Mesodermal cell (in vitro differentiated cells): ENCODE results near the gene DDX27.

Experiments used
- H3K27ac ChIP-seq: 2 replicates; pipeline ENCODE4 v1.7.0; 2013; ENCODE audit warnings: mild to moderate bottlenecking, low read depth, low read length, moderate library complexity; ENCODE audit not compliant: severe bottlenecking
- H3K36me3 ChIP-seq: 2 replicates; pipeline ENCODE4 v1.7.1; 2013; ENCODE audit warnings: mild to moderate bottlenecking, low read length, moderate library complexity; ENCODE audit not compliant: control insufficient read depth, insufficient read depth
- H3K4me1 ChIP-seq: one replicate; pipeline ENCODE4 v1.7.1; 2013; ENCODE audit warnings: mild to moderate bottlenecking, low read length; ENCODE audit not compliant: insufficient read depth, control insufficient read depth, poor library complexity, severe bottlenecking
- H3K4me3 ChIP-seq: 2 replicates; pipeline ENCODE4 v1.7.0; 2013; ENCODE audit warnings: low read length, control low read depth, mild to moderate bottlenecking; ENCODE audit not compliant: insufficient read depth, poor library complexity, severe bottlenecking; ENCODE audit errors: extremely low read depth
- H3K9me3 ChIP-seq: 2 replicates; pipeline ENCODE4 v1.7.1; 2013; ENCODE audit warnings: mild to moderate bottlenecking, low read length, moderate library complexity; ENCODE audit not compliant: control insufficient read depth
- WGBS, 2 experiments: methylation state at CpG; one replicate each; pipeline ENCODE4 v1.1.5; 2013; ENCODE audit warnings: missing lambda C conversion rate in 2 of 2; ENCODE audit not compliant: insufficient coverage in 2 of 2; 5-methylcytosine and 5-hydroxymethylcytosine counted together

Gene DDX27

DNA sequence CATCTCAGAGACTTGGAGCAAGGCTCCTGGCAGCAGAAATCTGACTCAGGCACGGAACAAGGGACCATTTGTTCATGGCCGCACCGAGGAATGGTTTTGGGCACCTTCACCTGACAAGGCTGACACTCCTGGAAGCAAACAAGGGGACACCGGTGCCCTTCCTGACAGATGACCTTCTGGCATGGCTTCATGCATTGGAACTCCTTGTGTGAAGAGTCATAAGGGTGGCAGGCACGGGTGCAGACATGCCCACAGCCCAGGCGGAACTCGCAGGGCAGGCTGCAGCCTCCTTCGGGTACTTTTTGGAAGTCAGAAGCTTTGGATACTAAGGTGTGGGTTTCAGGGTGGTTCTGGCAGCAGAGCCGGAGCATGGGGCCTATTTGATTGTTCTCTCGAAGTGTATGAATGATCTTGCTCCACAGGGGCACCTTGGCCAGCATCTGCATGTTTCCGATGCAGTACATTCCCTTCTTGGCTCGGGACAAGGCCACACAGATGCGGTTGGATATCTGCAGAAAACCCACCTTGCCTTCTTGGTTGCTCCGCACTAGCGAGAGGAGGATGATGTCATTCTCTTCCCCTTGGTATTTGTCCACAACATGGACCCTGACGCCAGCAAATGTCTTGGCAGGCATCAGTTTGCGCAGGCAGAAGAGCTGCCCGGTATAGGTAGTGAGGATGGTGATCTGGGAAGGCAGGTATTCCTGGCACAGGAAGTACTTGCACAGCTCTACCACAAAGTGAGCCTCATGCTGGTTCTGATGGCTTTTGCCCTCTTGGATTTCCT is 29.9 kb downstream of the DDX27 start:
- Histone ChIP-seq H3K4me1 (no peaks in the 10 kb centered on the region), H3K4me3 (no peak overlapping the region), H3K9me3 (no peaks in the 10 kb centered on the region), H3K27ac (no peak overlapping the region), H3K36me3 (peaks cover 97% of the 10 kb centered on the region)
- WGBS, 2 experiments = 93 to 97% methylated on average over 16 to 17 of the region's 18 CpGs

DNA sequence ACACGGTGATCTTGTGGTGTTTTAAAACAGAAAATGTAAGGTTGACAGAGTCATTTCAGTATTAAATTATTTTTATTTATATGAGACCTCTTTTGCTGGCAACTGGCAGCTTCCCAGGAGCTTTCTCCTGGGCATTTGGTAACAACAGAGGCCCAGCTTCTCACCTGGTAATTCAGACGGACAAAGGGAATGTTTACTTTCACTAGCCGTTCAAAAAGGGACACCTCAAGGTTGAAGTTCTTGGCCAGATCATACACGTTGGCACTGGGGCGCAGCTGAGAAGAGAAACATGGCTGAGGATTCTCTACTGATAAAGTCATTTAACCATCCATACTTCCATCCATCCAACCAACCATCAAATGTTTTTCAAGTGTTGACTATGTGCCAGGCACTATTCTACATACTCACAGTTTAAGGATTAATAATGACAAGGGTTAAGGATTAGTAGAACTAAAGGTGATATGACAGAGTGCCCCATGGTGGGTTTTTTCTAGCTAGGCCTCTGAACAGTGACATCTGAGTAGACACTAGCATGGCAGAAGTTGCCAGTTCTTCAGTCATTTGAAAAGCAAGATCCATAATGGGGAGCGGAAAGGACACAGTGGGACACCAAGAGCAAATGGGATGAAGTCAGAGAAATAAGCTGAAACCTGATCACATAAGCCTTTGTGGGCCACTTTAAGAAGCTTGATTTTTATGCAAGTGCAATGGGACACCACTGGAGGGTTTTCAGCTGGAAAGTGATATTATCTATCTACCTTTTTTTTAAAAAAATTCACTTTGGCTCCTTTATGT is 33.5 kb downstream of the DDX27 start:
- 93 to 100% methylated on average over 4 to 5 of the region's 6 CpGs for WGBS, 2 experiments
- Histone ChIP-seq H3K4me1 (no peaks in the 10 kb centered on the region), H3K4me3 (no peak overlapping the region), H3K36me3 (peaks cover 98% of the 10 kb centered on the region), H3K27ac (no peak overlapping the region), H3K9me3 (no peaks in the 10 kb centered on the region)

DNA sequence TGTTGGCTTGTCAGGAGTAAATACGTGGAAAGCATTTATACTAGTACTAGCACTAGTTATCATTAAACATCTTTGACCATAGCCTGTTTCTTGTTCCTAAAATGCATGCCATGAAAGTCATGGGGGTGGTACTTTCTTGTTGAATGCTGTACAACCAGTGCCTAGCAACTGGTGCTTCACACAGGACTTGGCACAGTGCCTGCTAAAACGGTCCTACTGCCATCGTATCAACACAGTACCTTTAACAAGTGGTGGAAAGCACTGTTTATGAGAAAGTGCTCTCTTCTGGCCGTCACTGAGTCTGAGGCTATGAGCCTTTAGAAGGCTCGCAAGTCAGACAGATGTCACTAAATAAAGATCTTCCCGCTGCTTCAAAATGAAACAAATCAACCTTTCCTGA is 37.0 kb downstream of the DDX27 start:
- no peak overlapping the region for H3K27ac ChIP-seq
- no peaks in the 10 kb centered on the region for H3K4me1 ChIP-seq
- H3K4me3 ChIP-seq = no peak overlapping the region
- H3K36me3 ChIP-seq = peaks cover 89% of the 10 kb centered on the region
- WGBS, 2 experiments = 95 to 100% methylated on average over 1 to 5 of the region's 6 CpGs
- no peaks in the 10 kb centered on the region for H3K9me3 ChIP-seq

DNA sequence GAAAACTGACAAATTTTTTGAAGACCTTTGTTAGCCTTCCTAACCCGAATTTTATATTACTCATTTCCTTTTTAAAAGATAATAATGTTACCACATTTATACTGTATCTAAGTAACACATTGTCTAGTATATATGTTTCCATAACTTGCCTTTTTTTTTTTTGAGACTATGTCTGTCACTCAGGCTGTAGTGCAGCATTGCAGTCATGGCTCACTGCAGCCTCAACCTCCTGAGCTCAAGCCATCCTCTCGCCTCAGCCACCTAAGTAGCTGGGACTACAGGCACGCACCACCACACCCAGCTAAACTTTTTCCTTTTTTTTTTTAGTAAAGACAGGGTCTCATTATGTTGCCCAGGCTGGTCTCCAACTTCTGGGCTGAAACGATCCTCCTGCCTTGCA is 40.1 kb downstream of the DDX27 start:
- 64 to 100% methylated on average over 2 to 3 of the region's 4 CpGs for WGBS, 2 experiments
- no peaks in the 10 kb centered on the region for H3K4me1 ChIP-seq
- peaks cover 86% of the 10 kb centered on the region for H3K36me3 ChIP-seq
- H3K27ac ChIP-seq = no peak overlapping the region
- no peaks in the 10 kb centered on the region for H3K9me3 ChIP-seq
- H3K4me3 ChIP-seq = no peak overlapping the region

DNA sequence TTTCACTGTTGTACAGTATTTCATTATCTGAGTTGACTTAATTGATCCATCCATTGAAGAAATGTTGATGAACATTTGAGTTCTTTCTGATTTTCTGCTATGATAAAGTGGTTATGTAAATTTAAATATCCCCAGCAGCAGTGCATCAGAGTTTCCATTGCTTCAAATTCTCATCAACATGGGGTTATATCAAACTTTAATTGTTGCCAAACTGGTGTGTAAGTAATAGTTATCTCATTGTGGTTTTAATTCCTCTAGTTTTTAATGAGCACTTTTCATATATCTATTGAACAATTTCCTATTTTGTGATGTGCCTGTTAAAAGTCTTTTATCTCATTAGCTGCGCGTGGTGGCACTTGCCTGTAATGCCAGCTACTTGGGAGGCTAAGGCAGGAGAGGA is 40.6 kb downstream of the DDX27 start:
- H3K27ac ChIP-seq = no peak overlapping the region
- no CpG with 5 or more reads among the region's 2 CpGs for WGBS, 2 experiments
- H3K4me1 ChIP-seq = no peaks in the 10 kb centered on the region
- H3K9me3 ChIP-seq = no peaks in the 10 kb centered on the region
- no peak overlapping the region for H3K4me3 ChIP-seq
- peaks cover 86% of the 10 kb centered on the region for H3K36me3 ChIP-seq

DNA sequence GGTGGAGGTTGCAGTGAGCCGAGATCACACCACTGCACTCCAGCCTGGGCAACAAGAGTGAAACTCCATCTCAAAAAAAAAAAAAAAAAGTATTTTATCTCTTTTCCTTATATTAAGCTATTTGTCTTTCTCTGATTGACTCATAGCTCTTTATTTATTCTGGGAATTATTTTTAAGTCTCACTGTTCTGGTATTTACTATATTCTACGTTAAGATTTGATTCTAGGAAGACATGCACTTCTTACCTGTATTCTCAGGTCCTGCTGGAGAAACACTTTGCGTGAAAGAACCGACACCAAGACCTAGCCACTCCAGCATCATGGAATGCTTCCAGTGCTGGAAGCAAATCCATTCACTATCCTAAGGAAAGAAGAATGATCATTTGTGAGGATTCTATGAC is 41.0 kb downstream of the DDX27 start:
- Histone ChIP-seq H3K4me3 (no peak overlapping the region), H3K9me3 (no peaks in the 10 kb centered on the region), H3K4me1 (no peaks in the 10 kb centered on the region), H3K27ac (no peak overlapping the region), H3K36me3 (peaks cover 86% of the 10 kb centered on the region)
- 93 to 100% methylated on average over 2 to 3 of the region's 4 CpGs for WGBS, 2 experiments

DNA sequence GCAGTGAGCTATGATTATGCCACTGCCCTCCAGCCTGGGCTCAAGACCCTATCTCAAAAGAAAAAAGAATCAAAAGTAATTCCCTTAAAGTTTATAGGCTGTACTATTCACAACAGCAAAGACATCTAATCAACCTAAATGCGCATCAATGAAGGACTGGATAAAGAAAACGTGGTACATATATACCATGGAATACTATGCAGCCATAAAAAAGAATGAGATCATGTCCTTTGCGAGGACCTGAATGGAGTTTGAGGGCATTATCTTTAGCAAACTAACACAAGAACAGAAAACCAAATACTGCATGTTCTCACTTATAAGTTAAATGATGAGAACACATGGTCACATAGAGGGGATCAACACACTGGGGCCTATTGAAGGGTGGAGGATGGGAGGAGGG is 42.0 kb downstream of the DDX27 start:
- 100% methylated on average over 1 of the region's 3 CpGs; no CpG with 5 or more reads in 1 of the 2 experiments for WGBS, 2 experiments
- no peaks in the 10 kb centered on the region for H3K4me1 ChIP-seq
- H3K27ac ChIP-seq = no peak overlapping the region
- peaks cover 85% of the 10 kb centered on the region for H3K36me3 ChIP-seq
- H3K9me3 ChIP-seq = no peaks in the 10 kb centered on the region
- no peak overlapping the region for H3K4me3 ChIP-seq

DNA sequence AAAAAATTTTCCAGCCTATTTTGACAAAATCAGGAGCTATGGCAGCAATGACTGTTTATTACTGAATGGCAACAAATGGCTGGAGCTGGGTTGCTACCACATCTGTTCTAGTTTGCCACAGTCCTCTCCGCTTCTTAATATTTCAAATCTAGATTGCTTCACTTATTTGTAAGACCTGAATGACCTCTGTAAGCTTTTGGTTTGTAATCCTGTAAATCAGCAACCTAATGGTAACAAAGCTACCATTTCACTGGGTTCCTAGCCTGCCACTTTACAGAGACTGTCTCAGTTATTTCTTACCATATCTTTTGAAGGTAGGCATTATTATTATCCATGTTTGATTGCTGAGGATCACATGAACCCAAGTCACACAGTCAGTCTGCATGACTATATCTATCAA is 43.2 kb downstream of the DDX27 start:
- no peak overlapping the region for H3K27ac ChIP-seq
- 100% methylated on average over 1 of the region's 1 CpG for WGBS, 2 experiments
- H3K9me3 ChIP-seq = no peaks in the 10 kb centered on the region
- no peak overlapping the region for H3K4me3 ChIP-seq
- no peaks in the 10 kb centered on the region for H3K4me1 ChIP-seq
- H3K36me3 ChIP-seq = peaks cover 82% of the 10 kb centered on the region

DNA sequence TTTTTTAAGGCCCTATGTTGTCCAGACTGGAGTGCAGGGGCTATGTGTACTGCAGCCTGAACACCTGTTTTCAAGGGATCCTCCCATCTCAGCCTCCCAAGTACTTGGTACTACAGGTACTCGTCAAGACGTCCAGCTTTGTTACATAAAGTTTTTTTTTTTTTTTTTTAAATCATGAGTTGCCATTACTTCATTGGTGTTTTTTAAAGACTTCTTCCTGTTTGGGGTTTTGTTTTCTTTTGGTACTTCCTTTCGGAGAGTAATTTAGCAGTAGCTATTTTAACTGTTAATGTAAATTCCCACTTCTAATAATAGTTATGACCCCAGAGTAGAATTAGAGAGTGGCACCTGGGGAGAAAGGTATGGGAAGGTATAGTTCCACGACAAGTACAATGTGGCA is 48.1 kb downstream of the DDX27 start:
- peaks cover 91% of the 10 kb centered on the region for H3K36me3 ChIP-seq
- H3K27ac ChIP-seq = no peak overlapping the region
- no peaks in the 10 kb centered on the region for H3K9me3 ChIP-seq
- H3K4me3 ChIP-seq = no peak overlapping the region
- no CpG with 5 or more reads among the region's 4 CpGs for WGBS, 2 experiments
- H3K4me1 ChIP-seq = no peaks in the 10 kb centered on the region

DNA sequence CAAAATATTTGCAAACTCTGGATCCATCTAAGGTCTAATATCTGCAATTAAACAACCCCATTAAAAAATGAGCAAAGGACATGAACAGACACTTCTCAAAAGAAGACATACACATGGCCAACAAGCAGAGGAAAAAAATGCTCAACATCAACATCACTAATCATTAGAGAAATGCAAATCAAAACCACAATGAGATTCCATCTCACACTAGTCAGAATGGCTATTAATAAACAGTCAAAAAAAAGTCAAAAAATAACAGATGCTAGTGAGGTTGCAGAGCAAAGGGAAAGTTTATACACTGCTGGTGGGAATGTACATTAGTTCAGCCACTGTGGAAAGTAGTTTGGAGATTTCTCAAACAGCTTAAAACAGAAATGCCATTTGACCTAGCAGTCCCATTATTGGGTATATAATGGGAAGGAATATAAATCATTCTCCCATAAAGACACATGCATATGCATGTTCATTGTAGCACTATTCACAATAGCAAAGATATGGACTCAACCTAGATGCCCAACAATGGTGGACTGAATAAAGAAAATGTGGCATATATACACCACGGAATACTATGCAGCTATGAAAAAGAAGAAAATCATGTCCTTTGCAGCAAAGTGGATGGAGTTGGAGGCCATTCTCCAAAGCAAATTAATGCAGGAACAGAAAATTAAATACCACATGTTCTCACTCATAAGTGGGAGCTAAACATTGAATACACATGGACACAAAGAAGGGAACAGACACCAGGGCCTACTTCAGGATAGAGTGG is 49.6 kb downstream of the DDX27 start:
- Histone ChIP-seq H3K36me3 (peaks cover 90% of the 10 kb centered on the region), H3K4me1 (no peaks in the 10 kb centered on the region), H3K9me3 (no peaks in the 10 kb centered on the region), H3K4me3 (no peak overlapping the region), H3K27ac (no peak overlapping the region)
- 100% methylated on average over 1 of the region's 1 CpG; no CpG with 5 or more reads in 1 of the 2 experiments for WGBS, 2 experiments
